ENCODE results near the gene ZNF436. TPM values are rescaled to one million over a fixed set of nuclear protein-coding genes. Genes with fewer than 3 reads are reported as not detected.
A peak's percentile ranks its signal among the peaks of the same experiment; 100 is the strongest.

Gene ZNF436
- polyA plus RNA-seq (ENCODE audit: insufficient read length in 3 of 3), result 10 to 100 TPM; 31.8 to 33.6 (median 33.1) TPM
- long read RNA-seq, donor 1, full-length matches to known transcripts, result 10 of 10 reads
- long read RNA-seq, donor 1, partial matches to known transcripts, result 0 of 10 reads
- long read RNA-seq, donor 1, other reads (novel, unspliced or antisense), result 0 of 10 reads
- long read RNA-seq, donor 2, full-length matches to known transcripts, result 6 of 6 reads
- long read RNA-seq, donor 2, partial matches to known transcripts, result 0 of 6 reads
- long read RNA-seq, donor 2, other reads (novel, unspliced or antisense), result 0 of 6 reads
- long read RNA-seq, donor 3, full-length matches to known transcripts, result 11 of 11 reads
- long read RNA-seq, donor 3, partial matches to known transcripts, result 0 of 11 reads
- long read RNA-seq, donor 3, other reads (novel, unspliced or antisense), result 0 of 11 reads
- long read RNA-seq, donor 4, full-length matches to known transcripts, result 2 of 2 reads
- long read RNA-seq, donor 4, partial matches to known transcripts, result 0 of 2 reads
- long read RNA-seq, donor 4, other reads (novel, unspliced or antisense), result 0 of 2 reads
- long read RNA-seq, donor 5, full-length matches to known transcripts, result 7 of 7 reads
- long read RNA-seq, donor 5, partial matches to known transcripts, result 0 of 7 reads
- long read RNA-seq, donor 5, other reads (novel, unspliced or antisense), result 0 of 7 reads
- long read RNA-seq, donor 6, full-length matches to known transcripts, result 11 of 11 reads
- long read RNA-seq, donor 6, partial matches to known transcripts, result 0 of 11 reads
- long read RNA-seq, donor 6, other reads (novel, unspliced or antisense), result 0 of 11 reads
- long read RNA-seq, donor 7, full-length matches to known transcripts, result 10 of 10 reads
- long read RNA-seq, donor 7, partial matches to known transcripts, result 0 of 10 reads
- long read RNA-seq, donor 7, other reads (novel, unspliced or antisense), result 0 of 10 reads
- long read RNA-seq, donor 8, full-length matches to known transcripts, result 2 of 2 reads
- long read RNA-seq, donor 8, partial matches to known transcripts, result 0 of 2 reads
- long read RNA-seq, donor 8, other reads (novel, unspliced or antisense), result 0 of 2 reads
- long read RNA-seq, donor 9, full-length matches to known transcripts, result 7 of 12 reads
- long read RNA-seq, donor 9, partial matches to known transcripts, result 5 of 12 reads
- long read RNA-seq, donor 9, other reads (novel, unspliced or antisense), result 0 of 12 reads
- long read RNA-seq, donor 10, full-length matches to known transcripts, result 9 of 29 reads
- long read RNA-seq, donor 10, partial matches to known transcripts, result 20 of 29 reads
- long read RNA-seq, donor 10, other reads (novel, unspliced or antisense), result 0 of 29 reads
- long read RNA-seq, donor 11, full-length matches to known transcripts, result 7 of 7 reads
- long read RNA-seq, donor 11, partial matches to known transcripts, result 0 of 7 reads
- long read RNA-seq, donor 11, other reads (novel, unspliced or antisense), result 0 of 7 reads
- long read RNA-seq, donor 12, full-length matches to known transcripts, result 9 of 17 reads
- long read RNA-seq, donor 12, partial matches to known transcripts, result 8 of 17 reads
- long read RNA-seq, donor 12, other reads (novel, unspliced or antisense), result 0 of 17 reads
- long read RNA-seq, donor 13, transcript ZNF436-202 (3 exons, 3,788 nt), result major isoform, 5 of 5 reads
- long read RNA-seq, donor 13, partial matches to known transcripts, result 0 of 5 reads
- long read RNA-seq, donor 13, other reads (novel, unspliced or antisense), result 0 of 5 reads
- long read RNA-seq, donor 14, result 0 reads
- long read RNA-seq, donor 15, full-length matches to known transcripts, result 8 of 29 reads
- long read RNA-seq, donor 15, partial matches to known transcripts, result 21 of 29 reads
- long read RNA-seq, donor 15, other reads (novel, unspliced or antisense), result 0 of 29 reads
- long read RNA-seq, donor 16, full-length matches to known transcripts, result 8 of 8 reads
- long read RNA-seq, donor 16, partial matches to known transcripts, result 0 of 8 reads
- long read RNA-seq, donor 16, other reads (novel, unspliced or antisense), result 0 of 8 reads

DNA sequence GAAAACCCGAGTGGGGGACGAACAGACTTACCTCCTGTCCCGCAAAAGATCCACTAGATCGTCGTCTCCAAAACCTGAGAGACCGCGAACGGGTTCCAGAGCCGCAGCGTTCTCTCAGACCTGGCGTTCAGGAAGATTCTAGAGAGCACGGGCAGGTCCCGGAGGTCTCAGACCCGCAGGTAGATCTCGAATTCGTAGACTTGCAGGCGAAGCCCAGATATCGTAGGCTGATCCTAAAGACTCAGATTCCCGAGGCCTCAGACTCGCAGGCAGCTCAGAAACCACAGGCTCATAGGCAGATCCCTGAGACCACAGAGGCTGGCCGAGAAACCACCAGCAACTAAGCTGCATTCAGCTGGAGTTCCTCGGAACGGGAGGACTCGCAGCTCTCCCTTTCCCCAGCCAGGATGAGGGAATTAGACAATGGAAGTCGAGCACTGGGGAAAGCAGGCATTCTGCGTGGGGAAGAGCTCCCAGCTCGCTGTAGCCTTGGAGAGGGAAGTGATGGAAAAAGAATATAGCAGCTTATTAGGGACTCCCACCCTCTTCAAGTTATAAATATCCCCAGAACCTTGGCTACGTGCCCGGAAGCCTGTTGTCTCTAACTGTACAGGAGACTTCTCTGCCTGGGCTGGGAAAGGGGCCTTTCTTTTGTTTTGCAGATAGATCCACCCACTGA, at the start of gene ZNF436:
TSS of gene ZNF436 (minus strand) at position 502 of the 679 bp plus-strand sequence. CDS start 1,831 bp downstream, outside the sequence.
- peak; percentile 87 for DNase-seq

DNA sequence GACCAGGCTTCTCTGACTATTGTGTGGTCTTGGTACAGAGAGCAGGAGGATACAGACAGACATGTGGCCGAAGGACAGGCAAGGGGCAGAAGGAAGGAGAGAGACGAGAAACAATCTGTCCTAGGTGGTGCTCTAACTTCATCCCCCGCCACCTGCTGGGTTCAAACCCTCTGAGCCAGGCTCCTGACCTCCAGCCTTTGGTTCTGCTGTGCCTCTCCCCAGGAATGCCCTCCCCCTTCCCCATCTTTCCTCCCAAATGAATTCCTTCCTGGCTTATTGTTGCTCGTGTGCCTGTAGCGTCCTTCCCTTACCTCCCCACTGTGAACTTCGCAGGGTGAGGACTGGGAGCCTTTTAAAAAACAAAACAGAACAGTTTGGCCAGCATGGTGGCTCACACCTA, 49.5 kb upstream of the ZNF436 start:
- no peak for DNase-seq

DNA sequence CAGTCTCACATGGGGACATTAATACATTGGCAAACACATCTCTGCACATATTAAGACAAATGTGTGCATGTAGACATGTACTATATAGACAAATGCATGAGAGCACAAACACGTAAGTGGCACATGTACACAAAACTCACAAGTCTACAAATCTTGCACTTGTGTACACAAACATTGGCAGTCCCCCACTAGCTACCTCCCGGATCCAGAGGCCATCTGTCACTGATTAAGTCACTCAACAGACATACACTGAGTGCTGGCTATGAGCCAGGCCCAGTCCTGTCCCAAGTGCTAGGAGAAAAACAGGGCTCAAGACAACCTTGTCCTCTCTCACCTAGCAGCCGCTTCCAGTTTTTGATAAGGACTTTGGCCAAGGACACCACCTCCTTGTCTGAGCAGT, 47.9 kb upstream of the ZNF436 start:
- DNase-seq, result no peak

DNA sequence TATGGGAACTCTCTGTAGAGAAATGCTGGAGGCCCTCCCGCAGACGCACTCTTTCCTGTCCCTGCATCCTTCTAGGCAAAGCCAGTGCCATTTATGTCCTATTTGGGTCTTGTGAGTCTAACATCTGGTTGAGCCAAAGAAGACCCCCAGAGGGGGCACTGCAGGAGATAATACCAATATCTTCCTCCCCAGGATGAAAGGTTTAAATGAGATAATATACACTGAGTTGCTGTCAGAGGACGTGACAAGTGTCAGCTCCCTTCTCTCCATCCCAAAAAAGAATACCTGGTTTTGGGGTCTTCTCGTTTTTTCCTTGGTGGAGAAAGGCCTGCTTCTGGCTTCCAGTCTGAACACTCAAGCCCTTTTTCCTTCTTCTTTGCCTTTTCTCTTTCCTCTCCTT, 47.3 kb upstream of the ZNF436 start:
- DNase-seq, result no peak

DNA sequence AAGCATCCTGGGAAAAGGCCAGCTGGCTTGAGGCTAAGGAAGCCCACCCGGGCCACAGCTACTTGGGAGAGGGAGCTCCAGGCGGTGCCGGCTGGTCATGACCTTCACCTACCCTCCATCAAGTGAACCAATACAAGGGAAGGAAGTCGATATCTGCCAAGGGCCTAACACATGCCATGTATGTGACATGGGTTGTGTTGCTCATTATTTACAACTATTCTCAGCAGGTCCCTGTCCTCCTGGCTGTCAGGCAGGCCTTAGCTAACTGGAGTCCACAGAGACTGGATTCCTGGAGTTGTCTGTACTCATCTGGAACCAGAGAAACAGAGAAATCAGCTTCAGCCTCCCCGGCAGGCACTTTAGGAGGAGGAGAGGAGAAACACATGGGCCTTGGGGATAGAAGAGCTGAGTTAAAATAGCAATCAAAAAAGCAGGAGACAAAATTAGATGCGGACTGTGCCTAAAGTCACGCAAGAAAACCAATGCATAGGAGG, 39.2 kb upstream of the ZNF436 start:
- no peak for DNase-seq

DNA sequence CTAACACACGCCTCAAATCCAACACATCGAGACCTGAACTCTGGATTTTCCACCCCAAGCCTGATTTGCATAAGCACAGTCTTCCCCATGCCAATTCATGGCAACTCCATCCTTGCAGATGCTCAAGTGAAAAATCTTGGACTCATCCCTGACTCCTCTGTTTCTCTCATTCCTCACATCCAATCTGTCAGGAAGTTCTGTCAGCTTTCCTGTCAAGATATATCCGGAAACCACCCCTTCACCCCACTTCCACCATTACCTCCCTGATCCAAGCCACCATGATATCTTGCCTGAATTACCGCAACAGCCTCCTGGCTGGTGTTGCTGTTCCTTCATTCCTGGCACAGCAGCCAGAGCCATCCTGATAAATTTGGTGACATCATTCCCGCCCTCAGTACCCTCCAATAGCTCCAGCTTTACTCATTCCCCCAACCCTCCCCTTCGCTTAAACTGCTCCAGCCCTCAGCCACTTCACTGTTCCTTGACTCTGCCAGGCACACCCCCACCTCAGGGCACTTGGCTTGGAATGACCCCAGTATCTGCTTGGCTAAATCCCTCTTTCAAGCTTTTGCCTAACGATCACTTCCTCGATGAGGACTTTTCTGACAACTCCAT, 37.5 kb upstream of the ZNF436 start:
- no peak for DNase-seq

DNA sequence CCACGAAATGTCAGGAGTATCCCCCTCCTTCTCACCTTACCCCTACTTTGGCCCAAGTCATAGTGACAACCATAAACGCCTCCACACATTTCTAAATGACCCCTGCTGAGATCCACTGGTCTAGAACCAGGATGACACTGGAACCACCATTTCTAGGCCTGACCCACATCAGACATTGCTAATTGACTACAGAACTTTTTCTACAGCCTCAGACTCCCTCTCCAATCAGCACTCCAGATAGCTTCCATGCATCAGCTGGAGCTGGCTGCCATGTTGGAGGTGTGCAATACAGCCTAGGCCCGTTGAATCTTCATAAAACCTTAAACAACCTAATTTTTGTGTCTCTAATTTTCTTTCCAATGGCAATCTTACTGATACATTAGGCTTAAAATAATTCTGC, 36.3 kb upstream of the ZNF436 start:
- no peak for DNase-seq

DNA sequence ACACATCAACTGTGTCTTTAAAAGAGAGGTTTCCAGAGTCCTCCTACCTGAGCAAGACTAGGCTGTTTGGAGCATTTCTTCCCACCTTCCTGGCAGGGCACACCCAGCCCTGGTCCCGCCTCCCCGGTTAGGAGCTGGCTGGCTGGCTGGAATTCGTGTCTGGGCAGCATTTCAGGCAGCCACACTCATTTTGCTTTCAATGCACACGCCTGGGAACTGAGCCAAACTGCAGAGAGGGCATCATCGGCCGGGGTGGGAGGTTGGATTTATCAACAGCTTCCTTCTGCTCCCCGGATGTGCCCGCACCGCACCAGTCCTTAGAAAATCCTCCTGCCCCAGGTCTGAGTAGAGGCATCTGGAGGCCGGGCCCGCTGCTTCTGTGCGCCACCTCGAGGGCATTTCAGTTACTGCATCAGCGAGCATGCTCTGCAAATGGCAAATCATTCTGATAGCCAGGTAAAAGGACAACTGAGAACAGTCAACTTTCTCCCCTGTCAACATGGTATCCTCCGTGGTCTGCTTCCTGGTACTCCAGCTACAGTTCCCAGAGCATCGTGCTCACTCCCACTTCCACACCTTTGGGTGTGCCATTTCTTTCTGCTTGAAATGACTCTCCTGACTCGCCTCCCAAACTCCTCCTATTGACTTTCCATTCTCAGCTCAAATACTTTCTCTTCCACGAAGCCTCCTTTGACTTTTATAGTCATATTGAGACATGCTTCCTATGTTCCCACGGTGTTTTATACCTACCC, 34.3 kb upstream of the ZNF436 start:
- DNase-seq, result peak; percentile 79

DNA sequence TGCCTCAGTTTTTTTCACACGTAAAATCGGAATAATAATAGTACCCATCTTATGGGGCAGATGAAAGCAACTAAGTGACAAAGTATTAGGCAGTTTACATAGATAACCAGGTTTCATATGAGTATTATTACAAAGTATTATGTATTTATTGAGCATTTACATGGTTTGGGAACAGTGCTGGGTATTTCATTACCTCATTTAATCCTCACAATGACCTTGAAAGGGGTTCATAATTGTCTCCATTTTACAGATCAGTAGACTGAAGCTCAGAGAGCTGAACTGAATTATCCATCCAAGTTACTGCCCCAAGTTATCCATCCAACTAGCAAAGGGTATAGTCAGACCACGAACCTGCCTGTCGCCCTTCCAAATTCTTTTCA, 33.7 kb upstream of the ZNF436 start:
- DNase-seq, result no peak

DNA sequence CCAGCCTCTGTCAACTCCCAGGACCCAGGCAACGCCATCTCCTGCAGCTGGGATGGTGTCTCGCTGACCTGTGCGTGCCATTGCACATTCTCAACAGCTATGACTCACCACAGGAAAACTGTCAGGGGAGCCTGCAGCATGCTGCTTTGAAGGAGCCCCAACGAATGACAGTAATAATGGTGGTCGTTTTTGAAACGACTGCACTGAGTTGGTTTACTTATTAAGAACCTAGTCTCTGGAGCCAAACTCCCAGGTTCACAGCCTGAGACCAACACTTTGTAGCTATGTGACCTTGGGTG, 33.4 kb upstream of the ZNF436 start:
- no peak for DNase-seq

DNA sequence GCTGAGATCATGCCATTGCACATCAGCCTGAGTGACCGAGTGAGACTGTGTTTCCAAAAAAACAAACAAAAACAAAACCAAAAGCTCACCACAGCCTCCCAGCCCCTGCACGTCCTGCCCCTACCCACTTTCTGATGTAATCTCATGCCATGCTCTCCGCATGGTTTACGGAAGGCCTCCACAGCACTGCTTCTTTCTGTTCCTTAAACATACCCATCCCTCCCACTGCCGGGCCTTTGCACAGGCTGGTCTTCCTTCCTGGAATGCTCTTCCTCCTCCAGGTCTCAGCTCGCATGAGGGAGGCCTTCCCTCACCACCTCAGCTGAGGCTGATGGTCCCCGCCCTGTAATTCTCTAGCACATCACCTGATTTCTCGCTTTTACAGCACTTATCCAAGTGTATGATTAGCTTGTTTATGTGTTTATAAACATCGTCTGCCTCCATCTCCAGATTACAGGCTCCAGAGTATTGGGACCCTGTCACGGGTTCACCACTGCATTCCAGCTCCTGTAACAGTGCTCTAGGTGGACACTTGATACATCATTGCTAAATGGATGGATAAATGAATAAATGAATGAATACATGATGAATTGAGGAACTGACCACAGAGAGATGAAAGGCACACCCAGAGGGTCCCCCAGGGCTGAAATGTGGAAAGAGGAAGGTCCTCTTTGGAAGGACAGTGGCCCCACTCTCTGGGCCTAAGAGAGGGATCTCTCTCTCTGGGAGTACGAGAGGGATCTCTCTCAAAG, 32.8 kb upstream of the ZNF436 start:
- DNase-seq, result no peak

DNA sequence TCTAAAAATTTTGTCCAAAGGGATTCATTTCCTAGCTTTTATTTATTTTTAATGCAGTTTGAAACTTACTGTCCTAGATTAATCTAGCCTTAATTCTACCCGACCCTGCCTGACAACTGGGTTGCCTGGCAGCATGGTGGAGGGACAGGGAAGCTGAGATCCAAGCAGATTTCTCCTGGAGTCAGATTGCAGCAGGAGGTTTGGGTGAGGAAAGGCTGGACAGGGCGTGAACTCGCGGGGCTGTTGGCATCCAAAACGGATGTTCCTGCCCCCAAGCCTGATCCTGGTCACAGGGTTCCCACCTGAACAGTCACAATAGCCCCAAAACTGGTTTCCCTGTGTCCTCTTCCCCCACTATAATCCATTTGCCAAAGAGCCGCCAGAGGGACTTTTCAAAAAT, 31.7 kb upstream of the ZNF436 start:
- DNase-seq, result no peak

DNA sequence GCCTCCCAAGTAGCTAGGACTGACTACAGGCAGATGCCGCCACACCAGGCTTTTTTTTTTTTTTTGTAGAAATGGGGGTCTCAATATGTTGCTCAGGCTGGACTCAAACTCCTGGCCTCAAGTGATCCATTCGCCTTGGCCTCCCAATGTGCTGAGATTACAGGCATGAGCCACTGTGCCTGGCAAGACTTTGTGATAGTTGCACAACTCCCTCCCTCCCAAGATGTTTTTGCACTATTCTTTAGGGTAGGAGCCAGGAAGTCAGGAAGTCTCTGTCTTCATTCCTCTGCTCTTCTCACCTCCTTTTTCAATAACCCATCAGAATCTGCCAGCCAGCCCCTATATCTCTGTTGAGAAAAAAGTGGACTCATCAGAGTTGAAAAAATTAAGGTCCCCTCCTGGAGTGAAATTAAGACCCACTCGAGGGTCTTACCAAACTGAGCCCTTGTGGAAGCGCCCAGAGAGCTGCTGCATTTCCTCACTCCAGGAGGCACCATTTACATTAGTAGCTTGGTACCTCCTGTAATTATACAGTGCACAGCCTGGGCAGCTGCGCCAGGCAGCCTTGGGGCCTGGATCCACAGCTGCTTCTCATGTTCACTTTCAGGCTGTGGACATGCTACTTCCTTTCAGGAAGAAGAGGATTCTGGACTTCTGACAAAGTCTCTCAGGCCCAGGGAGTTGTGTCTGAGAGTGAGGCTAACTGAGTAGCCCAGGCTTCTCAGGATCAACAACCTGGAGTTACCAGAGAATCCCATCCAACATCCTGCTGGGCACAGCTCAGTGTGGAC, 30.9 kb upstream of the ZNF436 start:
- DNase-seq, result no peak

DNA sequence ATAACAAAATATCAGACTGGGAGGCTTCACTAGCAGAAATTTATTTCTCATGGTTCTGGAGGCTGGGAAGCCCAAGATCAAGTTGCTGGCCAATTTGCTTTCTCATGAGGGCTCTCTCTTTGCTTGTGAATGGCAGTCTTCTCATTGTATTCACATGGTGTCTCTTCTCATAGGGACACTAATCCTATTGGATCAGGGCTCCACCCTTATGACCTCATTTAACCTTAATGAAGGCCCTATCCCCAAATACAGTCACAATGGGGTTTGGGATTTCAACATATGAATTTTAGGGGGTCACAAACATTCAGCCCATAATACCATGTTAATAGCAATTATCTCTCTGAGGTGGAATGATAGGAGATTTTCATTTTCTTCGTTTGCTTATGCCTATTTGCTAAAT, 29.6 kb upstream of the ZNF436 start:
- no peak for DNase-seq

DNA sequence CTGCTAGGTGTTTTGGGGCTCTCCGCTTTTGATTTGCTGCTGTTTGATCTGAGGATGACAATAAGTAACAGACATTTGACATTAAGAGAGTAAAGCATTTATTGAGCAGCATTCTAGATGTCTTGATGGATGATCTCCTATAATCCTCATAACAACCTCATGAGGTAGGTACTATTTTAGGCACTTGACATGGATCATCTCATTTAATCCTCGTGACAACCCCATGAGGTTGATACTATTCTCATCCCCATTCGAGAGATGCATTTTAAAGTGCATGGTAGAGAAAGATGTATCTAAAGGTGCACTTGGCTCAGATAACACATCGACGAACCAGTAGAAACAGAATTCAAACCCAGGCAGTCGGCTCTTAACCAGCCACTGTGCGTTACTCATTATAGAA, 28.3 kb upstream of the ZNF436 start:
- no peak for DNase-seq

DNA sequence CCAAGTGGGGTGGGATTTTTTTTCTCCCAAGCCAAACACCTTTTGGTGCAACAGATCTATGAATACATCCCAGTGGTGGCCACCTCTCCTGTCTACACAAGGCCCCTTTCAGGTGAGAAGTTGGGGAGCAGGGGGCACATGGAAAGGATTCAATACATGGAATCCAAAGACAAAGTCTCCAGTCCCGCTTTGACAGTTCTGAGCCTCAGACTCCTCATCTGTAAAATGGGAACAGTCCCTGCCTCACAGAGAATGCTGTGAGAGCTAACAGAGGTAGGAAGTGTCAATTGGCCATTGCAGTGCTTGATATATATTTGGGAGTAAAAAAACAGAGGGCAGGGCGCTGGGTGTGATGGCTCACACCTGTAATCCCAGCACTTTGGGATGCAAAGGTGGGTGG, 26.7 kb upstream of the ZNF436 start:
- no peak for DNase-seq

DNA sequence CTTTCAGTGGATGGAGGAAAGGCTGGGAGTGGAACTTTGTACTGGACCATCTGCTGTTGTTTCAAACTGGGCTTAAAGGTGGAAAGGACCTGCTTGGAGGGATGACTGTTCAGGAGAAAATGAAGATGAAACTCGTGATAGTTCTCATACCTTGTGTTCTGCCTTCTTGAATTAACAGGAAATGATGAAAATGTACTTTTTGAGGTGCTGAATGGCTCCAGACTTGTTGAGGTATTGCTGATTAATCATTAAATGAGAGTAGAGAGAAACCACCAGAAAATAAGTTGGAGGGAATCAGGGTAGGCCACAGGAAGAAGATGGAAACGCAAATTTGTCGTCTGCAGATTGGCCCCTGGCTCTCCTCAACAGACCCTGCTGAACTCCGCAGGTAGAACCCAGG, 26.2 kb upstream of the ZNF436 start:
- no peak for DNase-seq
